Adrenal gland (tissue), 5 donors: ENCODE results near the gene JOSD2.

Experiments
- POLR2A ChIP-seq, 2 donors: fragments of 450-650 bp; IDR thresholded peaks; one replicate each; pipeline ENCODE4 v1.6.1; 2017; ENCODE audit warnings: antibody characterized with exemption in 2 of 2, mild to moderate bottlenecking in 2 of 2, moderate library complexity in 1 of 2
- TF ChIP-seq, protein P1 (sequence below), 6 experiments: fragments of 450-650 bp in 4 of 6; fragments of 200-600 bp in 2 of 6; sonication (generic) in 1 of 6; IDR thresholded peaks; 1 replicate in 5 of 6; 2 replicates in 1 of 6; pipeline versions ENCODE4 v1.5.1 to v1.8.0; 2016 to 2021; ENCODE audit warnings: antibody characterized with exemption in 6 of 6, mild to moderate bottlenecking in 2 of 6, moderate library complexity in 1 of 6
- donor health status: DM: no; HTN: no; CAD: no.

DNA sequence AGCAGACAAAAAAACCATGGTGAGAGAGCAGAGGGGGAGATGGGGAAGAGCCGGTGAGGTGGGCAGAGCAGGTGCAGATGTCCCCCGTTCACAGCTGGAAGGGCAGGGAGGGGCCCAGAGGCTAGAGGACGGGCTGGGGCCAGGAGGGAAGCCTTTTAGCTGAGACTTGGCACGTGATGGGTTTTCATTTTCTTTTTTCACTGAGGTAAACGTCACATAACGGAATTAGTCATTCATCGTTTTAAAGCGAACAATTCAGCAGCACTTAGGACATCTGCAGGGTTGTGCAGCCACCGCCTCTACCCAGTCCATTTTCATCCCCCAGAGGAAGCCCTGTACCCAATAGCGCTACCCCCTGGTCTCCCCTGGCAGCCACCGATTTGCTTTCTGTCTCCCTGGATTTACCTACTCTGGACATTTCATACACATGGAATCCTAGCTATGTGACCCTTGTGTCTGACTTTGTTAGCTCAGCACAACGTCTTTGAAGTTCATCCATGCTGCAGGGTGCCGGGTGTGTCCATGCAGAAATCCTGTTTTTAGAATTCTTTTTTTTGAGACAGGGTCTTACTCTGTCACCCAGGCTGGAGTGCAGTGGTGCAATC lies 50.7 kb downstream of the JOSD2 start:
- TF ChIP-seq, protein P1, sequence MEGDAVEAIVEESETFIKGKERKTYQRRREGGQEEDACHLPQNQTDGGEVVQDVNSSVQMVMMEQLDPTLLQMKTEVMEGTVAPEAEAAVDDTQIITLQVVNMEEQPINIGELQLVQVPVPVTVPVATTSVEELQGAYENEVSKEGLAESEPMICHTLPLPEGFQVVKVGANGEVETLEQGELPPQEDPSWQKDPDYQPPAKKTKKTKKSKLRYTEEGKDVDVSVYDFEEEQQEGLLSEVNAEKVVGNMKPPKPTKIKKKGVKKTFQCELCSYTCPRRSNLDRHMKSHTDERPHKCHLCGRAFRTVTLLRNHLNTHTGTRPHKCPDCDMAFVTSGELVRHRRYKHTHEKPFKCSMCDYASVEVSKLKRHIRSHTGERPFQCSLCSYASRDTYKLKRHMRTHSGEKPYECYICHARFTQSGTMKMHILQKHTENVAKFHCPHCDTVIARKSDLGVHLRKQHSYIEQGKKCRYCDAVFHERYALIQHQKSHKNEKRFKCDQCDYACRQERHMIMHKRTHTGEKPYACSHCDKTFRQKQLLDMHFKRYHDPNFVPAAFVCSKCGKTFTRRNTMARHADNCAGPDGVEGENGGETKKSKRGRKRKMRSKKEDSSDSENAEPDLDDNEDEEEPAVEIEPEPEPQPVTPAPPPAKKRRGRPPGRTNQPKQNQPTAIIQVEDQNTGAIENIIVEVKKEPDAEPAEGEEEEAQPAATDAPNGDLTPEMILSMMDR (IDR thresholded peaks at IDR 0.05): no peak
- no peak for TF ChIP-seq POLR2A (IDR thresholded peaks at IDR 0.05)
